Thoracic aorta (tissue), 2 donors: Measurements from ENCODE around the gene PHACTR1. TPM values are rescaled to one million over a fixed set of nuclear protein-coding genes. Genes with fewer than 3 reads are reported as not detected.

Experiments
- ATAC-seq: fragments of 150-250 bp; one replicate; pipeline ENCODE4 v1.8.0; 2017; ENCODE audit warnings: low read depth; ENCODE audit not compliant: insufficient number of reproducible peaks, low FRiP score
- DNase-seq: peaks from one replicate; pipeline ENCODE4 v3.0.0-alpha.2; 2020; ENCODE audit warnings: low spot score
- H3K27ac ChIP-seq, 2 donors: fragments of 200-600 bp; sonication (generic); 1 replicate in 1 of 2; 2 replicates in 1 of 2; pipeline ENCODE4 v1.5.1; 2016; ENCODE audit warnings: mild to moderate bottlenecking in 2 of 2, moderate library complexity in 2 of 2
- H3K27me3 ChIP-seq: fragments of 200-600 bp; sonication (generic); replicated peaks from 2 replicates; pipeline ENCODE4 v1.6.0; 2016; ENCODE audit warnings: mild to moderate bottlenecking; ENCODE audit not compliant: insufficient read depth
- H3K36me3 ChIP-seq: fragments of 200-600 bp; sonication (generic); one replicate; pipeline ENCODE4 v1.5.1; 2016
- H3K4me1 ChIP-seq, 2 donors: fragments of 200-600 bp; sonication (generic); 1 replicate in 1 of 2; 2 replicates in 1 of 2; pipeline versions ENCODE4 v1.5.1 to v1.6.0; 2016; ENCODE audit warnings: low read depth in 2 of 2, mild to moderate bottlenecking in 1 of 2; ENCODE audit not compliant: control insufficient read depth in 1 of 2
- H3K4me3 ChIP-seq: fragments of 200-600 bp; sonication (generic); 2 replicates; pipeline ENCODE4 v1.5.1; 2016; ENCODE audit warnings: mild to moderate bottlenecking
- H3K9me3 ChIP-seq: fragments of 200-600 bp; sonication (generic); 2 replicates; pipeline ENCODE4 v1.5.1; 2016
- total RNA-seq, 2 donors: library from RNA; depleted of rRNA; stranded (reverse); fragments of >200 nt; gene quantifications; one replicate each; pipeline versions ENCODE4 v1.1.0 to v1.2.3, GENCODE V29; 2016
- TF ChIP-seq, protein P1 (sequence below): fragments of 200-600 bp; sonication (generic); IDR thresholded peaks from one replicate; pipeline ENCODE4 v1.5.1; 2019; ENCODE audit warnings: antibody characterized with exemption

The PHACTR1 gene
- total RNA-seq, 2 donors from 2014 or later = 42.9 to 69.1 TPM

DNA sequence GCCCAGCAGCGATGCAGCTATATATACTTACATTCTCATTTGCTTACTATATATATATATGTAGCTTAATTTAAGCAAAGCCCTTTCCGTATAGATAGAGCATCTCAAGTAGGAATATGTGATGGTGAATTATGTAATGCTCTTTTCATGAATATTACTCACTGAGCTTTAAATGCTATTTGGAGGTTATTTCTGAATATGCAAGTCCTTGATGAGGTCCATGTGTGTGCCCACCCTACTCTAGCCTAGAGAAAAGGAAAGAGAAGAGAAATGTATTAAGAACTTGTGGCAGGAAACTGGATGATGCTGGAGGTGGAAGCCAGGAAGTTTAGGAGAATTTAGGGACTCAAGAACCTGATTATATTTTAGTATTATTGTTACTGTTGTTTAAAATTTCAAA is 63.2 kb downstream of the PHACTR1 start:
- Histone ChIP-seq H3K4me1 (no peaks in the 10 kb centered on the region), H3K4me3 (no peak overlapping the region), H3K9me3 (no peaks in the 10 kb centered on the region), H3K27me3 (no peaks in the 10 kb centered on the region), H3K36me3 (no peaks in the 10 kb centered on the region), H3K27ac (no peak overlapping the region)
- DNase-seq (no peak), ATAC-seq (no peak)
- TF ChIP-seq, protein P1, sequence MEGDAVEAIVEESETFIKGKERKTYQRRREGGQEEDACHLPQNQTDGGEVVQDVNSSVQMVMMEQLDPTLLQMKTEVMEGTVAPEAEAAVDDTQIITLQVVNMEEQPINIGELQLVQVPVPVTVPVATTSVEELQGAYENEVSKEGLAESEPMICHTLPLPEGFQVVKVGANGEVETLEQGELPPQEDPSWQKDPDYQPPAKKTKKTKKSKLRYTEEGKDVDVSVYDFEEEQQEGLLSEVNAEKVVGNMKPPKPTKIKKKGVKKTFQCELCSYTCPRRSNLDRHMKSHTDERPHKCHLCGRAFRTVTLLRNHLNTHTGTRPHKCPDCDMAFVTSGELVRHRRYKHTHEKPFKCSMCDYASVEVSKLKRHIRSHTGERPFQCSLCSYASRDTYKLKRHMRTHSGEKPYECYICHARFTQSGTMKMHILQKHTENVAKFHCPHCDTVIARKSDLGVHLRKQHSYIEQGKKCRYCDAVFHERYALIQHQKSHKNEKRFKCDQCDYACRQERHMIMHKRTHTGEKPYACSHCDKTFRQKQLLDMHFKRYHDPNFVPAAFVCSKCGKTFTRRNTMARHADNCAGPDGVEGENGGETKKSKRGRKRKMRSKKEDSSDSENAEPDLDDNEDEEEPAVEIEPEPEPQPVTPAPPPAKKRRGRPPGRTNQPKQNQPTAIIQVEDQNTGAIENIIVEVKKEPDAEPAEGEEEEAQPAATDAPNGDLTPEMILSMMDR = no peak

DNA sequence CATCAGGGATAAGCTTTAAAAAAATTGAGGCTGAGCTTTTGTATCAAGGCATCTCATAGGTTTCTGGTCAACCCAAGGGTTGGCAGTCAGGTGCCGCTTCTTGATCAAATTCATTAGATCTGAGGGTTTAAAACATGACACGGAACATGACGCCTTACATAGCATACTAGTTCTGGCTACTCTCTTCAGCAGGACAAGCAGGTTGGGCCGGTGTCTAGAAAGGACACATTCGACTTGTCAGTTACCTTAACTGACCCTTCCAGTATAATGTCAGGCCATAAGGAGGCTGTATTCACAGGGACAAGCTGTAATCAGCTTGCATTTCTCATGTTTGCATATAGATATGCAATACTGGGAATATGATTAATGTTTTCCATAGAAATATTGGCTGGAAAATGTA is 65.6 kb downstream of the PHACTR1 start:
- no peak for DNase-seq
- H3K27me3 ChIP-seq = no peaks in the 10 kb centered on the region
- no peak for ATAC-seq
- no peak overlapping the region for H3K4me3 ChIP-seq
- TF ChIP-seq, protein P1 = no peak
- H3K36me3 ChIP-seq = no peaks in the 10 kb centered on the region
- H3K4me1 ChIP-seq = no peaks in the 10 kb centered on the region
- H3K9me3 ChIP-seq = no peaks in the 10 kb centered on the region
- H3K27ac ChIP-seq = no peak overlapping the region

DNA sequence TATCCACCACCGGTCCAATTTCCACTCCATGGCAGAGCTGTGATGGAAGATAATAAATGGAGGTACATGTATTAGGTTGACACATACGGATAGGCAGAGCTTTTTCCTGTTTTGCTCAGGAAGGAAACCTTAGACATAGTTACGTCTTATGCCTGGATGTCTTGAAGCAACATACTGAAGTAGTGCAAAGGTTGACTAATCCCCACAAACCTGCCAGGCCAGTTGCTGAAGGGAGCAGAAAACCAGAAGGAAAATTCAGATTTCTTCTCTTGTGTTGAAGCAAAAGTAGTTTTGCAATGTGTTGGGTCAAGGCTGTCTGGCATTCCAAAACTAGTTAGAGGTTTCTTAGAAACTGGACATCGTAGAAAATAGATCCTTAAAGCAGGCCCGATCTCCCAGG is 68.7 kb downstream of the PHACTR1 start:
- H3K4me3 ChIP-seq = no peak overlapping the region
- no peaks in the 10 kb centered on the region for H3K36me3 ChIP-seq
- no peaks in the 10 kb centered on the region for H3K27me3 ChIP-seq
- H3K9me3 ChIP-seq = no peaks in the 10 kb centered on the region
- ATAC-seq (no peak), DNase-seq (no peak)
- H3K4me1 ChIP-seq = no peaks in the 10 kb centered on the region
- H3K27ac ChIP-seq = no peak overlapping the region
- TF ChIP-seq, protein P1 = no peak

DNA sequence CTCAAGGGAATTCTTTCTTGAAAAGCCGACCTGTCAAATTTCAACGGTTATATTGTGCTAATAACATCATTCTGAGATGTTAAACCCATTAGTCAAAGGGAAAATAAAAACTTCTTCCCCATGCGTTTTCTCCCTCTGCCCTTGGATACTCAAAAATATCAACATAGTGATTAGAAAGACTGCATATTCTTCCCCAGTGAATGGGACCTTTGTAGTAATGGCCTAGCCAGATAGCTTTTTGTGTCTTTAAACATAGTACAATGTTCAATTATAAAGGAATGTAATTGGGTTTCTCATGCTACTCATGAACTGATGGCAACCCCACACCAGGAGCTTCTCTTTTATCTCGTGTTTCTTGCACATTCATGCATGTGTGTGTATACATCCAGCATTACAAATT is 69.4 kb downstream of the PHACTR1 start:
- H3K27ac ChIP-seq = no peak overlapping the region
- no peak for DNase-seq
- no peaks in the 10 kb centered on the region for H3K36me3 ChIP-seq
- TF ChIP-seq, protein P1 = no peak
- H3K27me3 ChIP-seq = no peaks in the 10 kb centered on the region
- no peaks in the 10 kb centered on the region for H3K9me3 ChIP-seq
- H3K4me3 ChIP-seq = no peak overlapping the region
- no peaks in the 10 kb centered on the region for H3K4me1 ChIP-seq
- ATAC-seq = no peak

DNA sequence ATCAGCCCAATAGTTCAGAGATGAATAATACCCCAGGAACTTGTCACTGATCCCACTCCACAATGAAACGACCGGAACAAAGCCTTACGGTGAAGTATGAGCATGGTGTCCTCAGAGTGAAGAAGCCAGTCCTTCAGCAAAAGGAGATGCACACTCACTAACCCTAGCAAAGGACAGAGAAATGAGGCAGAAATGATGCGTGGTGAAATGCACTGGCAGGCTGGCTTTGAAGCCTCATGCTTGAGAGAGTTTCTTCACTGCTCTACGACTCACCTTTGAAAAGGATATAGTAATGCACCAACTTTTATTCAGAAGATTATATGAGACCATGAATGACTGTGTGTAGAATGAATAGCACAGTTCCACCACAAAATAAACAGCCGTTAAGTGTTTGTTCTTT is 74.8 kb downstream of the PHACTR1 start:
- Histone ChIP-seq H3K4me1 (no peaks in the 10 kb centered on the region), H3K4me3 (no peak overlapping the region), H3K9me3 (no peaks in the 10 kb centered on the region), H3K27ac (no peak overlapping the region), H3K27me3 (no peaks in the 10 kb centered on the region), H3K36me3 (no peaks in the 10 kb centered on the region)
- ATAC-seq (no peak), DNase-seq (no peak)
- TF ChIP-seq, protein P1 = no peak
